Right cardiac atrium (tissue), 5 donors: Measurements from ENCODE around the gene TMEM19. TPM values are rescaled to one million over a fixed set of nuclear protein-coding genes. Genes with fewer than 3 reads are reported as not detected.

ENCODE experiments used
- ATAC-seq, 2 donors: fragments of 200-7000 bp; cut with Tn5 transposase; one replicate each; pipeline versions ENCODE4 v1.8.0 to v1.9.1; 2020; ENCODE audit warnings: moderate library complexity in 2 of 2, mild to moderate bottlenecking in 1 of 2
- DNase-seq, 3 donors: peaks; one replicate each; pipeline ENCODE4 v3.0.0-alpha.2; 2020
- H3K27ac ChIP-seq: one replicate; pipeline ENCODE4 v1.5.1; 2013; ENCODE audit warnings: mild to moderate bottlenecking, low read length, control low read depth, moderate library complexity
- H3K27me3 ChIP-seq: one replicate; pipeline ENCODE4 v1.6.1; 2013; ENCODE audit not compliant: control insufficient read depth, insufficient read depth
- H3K4me1 ChIP-seq: one replicate; pipeline ENCODE4 v1.6.1; 2013; ENCODE audit warnings: low read length; ENCODE audit not compliant: control insufficient read depth, insufficient read depth
- H3K4me3 ChIP-seq: one replicate; pipeline ENCODE4 v1.5.1; 2013; ENCODE audit warnings: low read length, control low read depth
- H3K9me3 ChIP-seq: one replicate; pipeline ENCODE4 v1.6.1; 2013; ENCODE audit warnings: low read length; ENCODE audit not compliant: control insufficient read depth
- WGBS: extraction: QIAGEN DNeasy Blood & Tissue Kit; methylation state at CpG from one replicate; pipeline ENCODE4 v1.1.7; 2013; 5-methylcytosine and 5-hydroxymethylcytosine counted together
- intact Hi-C, 4 donors: fragments of 100-400 bp; cut with DNase I; formaldehyde crosslinking; loops; one replicate each; pipeline versions ENCODE4 v1.11.0 to v1.14.0; 2022 to 2023
- polyA plus RNA-seq: library from polyadenylated mRNA; stranded (reverse); fragments of 200-250 nt; gene quantifications from one replicate; pipeline ENCODE4 v1.2.3, GENCODE V29; 2013
- total RNA-seq, 4 donors: library from RNA; stranded (reverse); fragmentation: NEBNext Ultra II Directional; extraction: Animal tissue kit (Norgen Biotek cat#: 25700); gene quantifications; one replicate each; pipeline ENCODE4 v1.2.1, GENCODE V29; 2021
- donor health status: healthy with polysubstance abuse.
- donor health status: DM: no; HTN: yes; CAD: no.
- donor health status: DM: no; HTN: no; CAD: no.
- donor health status: DM: no; HTN: yes; CAD: no; lungs with severe emphysema.
- donor health status: DM: yes; HTN: yes; CAD: no.

TMEM19 gene
- total and polyA plus RNA-seq, 5 donors: 14.0 to 31.3 (median 28.9) TPM

- Histone ChIP-seq H3K4me1 (no peaks in the 10 kb centered on the region), H3K27ac (no peak overlapping the region), H3K4me3 (no peak overlapping the region), H3K9me3 (no peaks in the 10 kb centered on the region), H3K27me3 (no peaks in the 10 kb centered on the region)
- intact Hi-C loops: loop anchor here in 3 of 4 donors (5.0 kb wide), 1 partner anchor 327 kb away; no protein-coding TSS in a partner anchor
- DNase-seq (no peak), ATAC-seq (no peak)
- WGBS: 85% methylated on average over 5 of the region's 5 CpGs
Observed at GRCh38 chr12:71744522-71745300, 58.8 kb downstream of the TMEM19 start.

- ATAC-seq (peak; percentile 76 to 82), DNase-seq (no peak)
- Histone ChIP-seq H3K27ac (no peak overlapping the region), H3K9me3 (no peaks in the 10 kb centered on the region), H3K27me3 (no peaks in the 10 kb centered on the region), H3K4me3 (no peak overlapping the region), H3K4me1 (no peaks in the 10 kb centered on the region)
- WGBS: 29% methylated on average over 4 of the region's 4 CpGs
- intact Hi-C loops: loop anchor here in 3 of 4 donors (5.0 kb wide), 1 partner anchor 330 kb away; no protein-coding TSS in a partner anchor
Observed at GRCh38 chr12:71746974-71747611, 61.2 kb downstream of the TMEM19 start.

GRCh38 chr12:71748081-71748850, 62.4 kb downstream of the TMEM19 start:
- Histone ChIP-seq H3K9me3 (no peaks in the 10 kb centered on the region), H3K4me3 (no peak overlapping the region), H3K27me3 (no peaks in the 10 kb centered on the region), H3K4me1 (no peaks in the 10 kb centered on the region), H3K27ac (no peak overlapping the region)
- WGBS: 42% methylated on average over 5 of the region's 5 CpGs
- DNase-seq: no peak
- no peak for ATAC-seq
- intact Hi-C loops: loop anchor here in 3 of 4 donors (5.0 kb wide), 1 partner anchor 331 kb away; no protein-coding TSS in a partner anchor

GRCh38 chr12:71749666-71750065, 63.8 kb downstream of the TMEM19 start:
- no peaks in the 10 kb centered on the region for H3K9me3 ChIP-seq
- WGBS: 83% methylated on average over 1 of the region's 1 CpG
- intact Hi-C loops: loop anchor here (5.0 to 10.0 kb wide), 4 partner anchors 65 to 335 kb away; partner anchors contain the start of genes THAP2 (in 2 of the 4), ZFC3H1 (in 2 of the 4) and TMEM19 (in 1 of the 4)
- no peak overlapping the region for H3K27ac ChIP-seq
- ATAC-seq (no peak), DNase-seq (no peak)
- H3K4me1 ChIP-seq: no peaks in the 10 kb centered on the region
- no peak overlapping the region for H3K4me3 ChIP-seq
- no peaks in the 10 kb centered on the region for H3K27me3 ChIP-seq

GRCh38 chr12:71752891-71753290, 67.0 kb downstream of the TMEM19 start:
- Histone ChIP-seq H3K9me3 (no peaks in the 10 kb centered on the region), H3K4me1 (no peaks in the 10 kb centered on the region), H3K4me3 (no peak overlapping the region), H3K27me3 (no peaks in the 10 kb centered on the region), H3K27ac (no peak overlapping the region)
- no peak for DNase-seq
- 73% methylated on average over 1 of the region's 1 CpG for WGBS
- intact Hi-C loops: loop anchor here in 3 of 4 donors (10.0 kb wide), 3 partner anchors 68 to 338 kb away; partner anchors contain the start of genes THAP2 (in 2 of the 3), ZFC3H1 (in 2 of the 3) and TMEM19 (in 1 of the 3)
- no peak for ATAC-seq

Other genes starting within 250 kb of the TMEM19 start
- gene LGR5, start 246.3 kb upstream of the TMEM19 start, total RNA-seq: under 1 TPM in 2 of 4 donors, not detected in 2; 0.14 to 0.68 TPM
- gene LGR5, start 246.3 kb upstream of the TMEM19 start, polyA plus RNA-seq: 0.29 TPM
- 10 to 100 TPM; 19.5 to 29.5 (median 23.3) TPM for gene ZFC3H1, start 22.2 kb upstream of the TMEM19 start, total RNA-seq
- 12.4 TPM for gene ZFC3H1, start 22.2 kb upstream of the TMEM19 start, polyA plus RNA-seq
- gene THAP2, start 21.8 kb upstream of the TMEM19 start, total RNA-seq: 1 to 10 TPM; 4.8 to 8.5 (median 7.7) TPM
- gene THAP2, start 21.8 kb upstream of the TMEM19 start, polyA plus RNA-seq: 3.8 TPM
- gene RAB21, start 68.8 kb downstream of the TMEM19 start, total RNA-seq: 100 to 1,000 TPM; 124 to 152 (median 133) TPM
- gene RAB21, start 68.8 kb downstream of the TMEM19 start, polyA plus RNA-seq: 51.1 TPM
- gene TBC1D15, start 153.7 kb downstream of the TMEM19 start, total RNA-seq: 10 to 100 TPM; 22.9 to 30.8 (median 28.5) TPM
- 16.7 TPM for gene TBC1D15, start 153.7 kb downstream of the TMEM19 start, polyA plus RNA-seq